ENCODE measurements around the gene SLC6A2.
A peak's percentile ranks its signal among the peaks of the same experiment; 100 is the strongest.

SLC6A2 gene

GRCh38 chr16:55713103-55713502 is 57.3 kb downstream of the SLC6A2 start:
- DNase-seq (ENCODE audit: low read depth) = no peak

- no peak for DNase-seq (ENCODE audit: low read depth)
Observed at GRCh38 chr16:55717326-55717725, 61.5 kb downstream of the SLC6A2 start.

GRCh38 chr16:55725055-55725777 is 69.4 kb downstream of the SLC6A2 start:
- no peak for DNase-seq (ENCODE audit: low read depth)

GRCh38 chr16:55728797-55729196 is 73.0 kb downstream of the SLC6A2 start:
- no peak for DNase-seq (ENCODE audit: low read depth)

- no peak for DNase-seq (ENCODE audit: low read depth)
Observed at GRCh38 chr16:55730115-55730514, 74.3 kb downstream of the SLC6A2 start.

GRCh38 chr16:55732496-55732895 is 76.7 kb downstream of the SLC6A2 start:
- DNase-seq (ENCODE audit: low read depth) = no peak

GRCh38 chr16:55734665-55735064 is 78.9 kb downstream of the SLC6A2 start:
- no peak for DNase-seq (ENCODE audit: low read depth)

GRCh38 chr16:55735120-55735781 is 79.5 kb downstream of the SLC6A2 start:
- DNase-seq (ENCODE audit: low read depth) = no peak

- no peak for DNase-seq (ENCODE audit: low read depth)
Observed at GRCh38 chr16:55736671-55737070, 80.9 kb downstream of the SLC6A2 start.

- no peak for DNase-seq (ENCODE audit: low read depth)
Observed at GRCh38 chr16:55737318-55737717, 81.5 kb downstream of the SLC6A2 start.

- DNase-seq (ENCODE audit: low read depth) = no peak
Observed at GRCh38 chr16:55737966-55738365, 82.2 kb downstream of the SLC6A2 start.

- no peak for DNase-seq (ENCODE audit: low read depth)
Observed at GRCh38 chr16:55746081-55746480, 90.3 kb downstream of the SLC6A2 start.

GRCh38 chr16:55747785-55748184 is 92.0 kb downstream of the SLC6A2 start:
- no peak for DNase-seq (ENCODE audit: low read depth)

- peak; percentile 3 for DNase-seq (ENCODE audit: low read depth)
Observed at GRCh38 chr16:55752465-55753144, 96.8 kb downstream of the SLC6A2 start.

- peak; percentile 9 for DNase-seq (ENCODE audit: low read depth)
Observed at GRCh38 chr16:55753145-55753631, 97.4 kb downstream of the SLC6A2 start.
